GM12864 (cell line): ENCODE measurements around the gene SUPT20HL1.
"Not testable (repeated sequence)": the region's sequence is repeated elsewhere in the genome, so short reads cannot be mapped to it uniquely, and the experiment has no call there.

Experiments
- DNase-seq: peaks from one replicate; pipeline ENCODE4 v3.0.0-alpha.2; 2011; ENCODE audit warnings: low read depth
- H3K4me3 ChIP-seq: 2 replicates; pipeline ENCODE4 v1.5.1; 2011; ENCODE audit warnings: mild to moderate bottlenecking, low read depth, low read length, control low read depth
- CTCF ChIP-seq: IDR thresholded peaks from 2 replicates; pipeline ENCODE4 v1.5.1; 2011; ENCODE audit warnings: low read depth, mild to moderate bottlenecking, moderate library complexity, low read length, control low read depth, inconsistent platforms; ENCODE audit errors: missing control alignments

The SUPT20HL1 gene

GRCh38 chrX:24364326-24364725, 3.9 kb downstream of the SUPT20HL1 start:
- H3K4me3 ChIP-seq, result no peak overlapping the region
- TF ChIP-seq CTCF, result no peak
- DNase-seq, result no peak

GRCh38 chrX:24364851-24365538, 4.6 kb downstream of the SUPT20HL1 start:
- TF ChIP-seq CTCF, result no peak
- no peak overlapping the region for H3K4me3 ChIP-seq
- DNase-seq, result no peak

- not testable (repeated sequence) for H3K4me3 ChIP-seq, DNase-seq
Observed at GRCh38 chrX:24366762-24367400, 6.4 kb downstream of the SUPT20HL1 start.

- no peak for TF ChIP-seq CTCF
- no peak for DNase-seq
- no peak overlapping the region for H3K4me3 ChIP-seq
Observed at GRCh38 chrX:24369816-24370215, 9.4 kb downstream of the SUPT20HL1 start.

GRCh38 chrX:24371391-24371972, 11.0 kb downstream of the SUPT20HL1 start:
- peak; percentile 18 for DNase-seq
- H3K4me3 ChIP-seq, result no peak overlapping the region
- TF ChIP-seq CTCF, result peak; percentile 70

- no peak for TF ChIP-seq CTCF
- no peak for DNase-seq
- no peak overlapping the region for H3K4me3 ChIP-seq
Observed at GRCh38 chrX:24372021-24372763, 11.8 kb downstream of the SUPT20HL1 start.

GRCh38 chrX:24375600-24376131, 15.2 kb downstream of the SUPT20HL1 start:
- H3K4me3 ChIP-seq, result no peak overlapping the region
- no peak for DNase-seq
- no peak for TF ChIP-seq CTCF
